ENCODE measurements around the gene CAPN7. TPM values are rescaled to one million over a fixed set of nuclear protein-coding genes. Genes with fewer than 3 reads are reported as not detected.

The CAPN7 gene
- total RNA-seq, 2 experiments from 2014 or later, result 28.3 to 29.5 TPM

- Mint-ChIP-seq H3K27me3 (ENCODE audit: low read depth) (peaks cover 2% of the 10 kb centered on the region), H3K4me3 (no peak overlapping the region), H3K27ac (no peak overlapping the region), H3K4me1 (ENCODE audit: low read depth) (peaks cover 54% of the 10 kb centered on the region), H3K9me3 (ENCODE audit: insufficient read depth) (no peaks in the 10 kb centered on the region), H3K36me3 (ENCODE audit: low read depth) (peaks cover 12% of the 10 kb centered on the region)
- CTCF ChIA-PET, result interaction anchor here (0.6 to 9.1 kb wide), 65 partner anchors 9 to 301 kb away, joined by 3 to 168 read pairs (median 6); partner anchors contain the start of genes CAPN7 and SH3BP5
- DNase-seq (peak; percentile 89), ATAC-seq (peak; percentile 67)
- POLR2A ChIA-PET, result interaction anchor here (0.9 kb wide), 1 partner anchor 111 kb away, joined by 3 read pairs; no protein-coding TSS in a partner anchor
These were observed 62.1 kb downstream of the CAPN7 start for GRCh38 chr3:15268033-15268631.

GRCh38 chr3:15269091-15269989 is 63.3 kb downstream of the CAPN7 start:
- DNase-seq (peak; percentile 84), ATAC-seq (peak; percentile 75)
- peak overlapping the region; percentile 35 for H3K4me3 Mint-ChIP-seq
- no peaks in the 10 kb centered on the region for H3K9me3 Mint-ChIP-seq (ENCODE audit: insufficient read depth)
- H3K27ac Mint-ChIP-seq, result peak overlapping the region; percentile 65
- peaks cover 12% of the 10 kb centered on the region for H3K36me3 Mint-ChIP-seq (ENCODE audit: low read depth)
- peaks cover 60% of the 10 kb centered on the region for H3K4me1 Mint-ChIP-seq (ENCODE audit: low read depth)
- peaks cover 2% of the 10 kb centered on the region for H3K27me3 Mint-ChIP-seq (ENCODE audit: low read depth)
- POLR2A ChIA-PET, result no interaction called here
- CTCF ChIA-PET, result interaction anchor here (0.9 to 9.1 kb wide), 22 partner anchors 10 to 289 kb away, joined by 3 to 168 read pairs (median 18); partner anchors contain the start of genes CAPN7 and SH3BP5

- Mint-ChIP-seq H3K27me3 (ENCODE audit: low read depth) (peaks cover 4% of the 10 kb centered on the region), H3K4me1 (ENCODE audit: low read depth) (peaks cover 58% of the 10 kb centered on the region), H3K36me3 (ENCODE audit: low read depth) (peaks cover 14% of the 10 kb centered on the region), H3K4me3 (no peak overlapping the region), H3K9me3 (ENCODE audit: insufficient read depth) (no peaks in the 10 kb centered on the region), H3K27ac (no peak overlapping the region)
- ChIA-PET CTCF (interaction anchor here (1.3 to 9.1 kb wide), 9 partner anchors 17 to 133 kb away, joined by 3 to 168 read pairs (median 5); partner anchors contain the start of gene SH3BP5), POLR2A (interaction anchor here (0.6 kb wide), 1 partner anchor 323 kb away, joined by 4 read pairs; no protein-coding TSS in a partner anchor)
- ATAC-seq, result no peak
- DNase-seq, result no peak
These were observed 65.0 kb downstream of the CAPN7 start for GRCh38 chr3:15271030-15271429.

- ChIA-PET CTCF (interaction anchor here (0.9 to 9.1 kb wide), 8 partner anchors 16 to 284 kb away, joined by 3 to 168 read pairs (median 5); partner anchors contain the start of gene SH3BP5), POLR2A (interaction anchor here (1.3 kb wide), 1 partner anchor 61 kb away, joined by 4 read pairs; the partner anchor contains the start of gene SH3BP5)
- Mint-ChIP-seq H3K27ac (peak overlapping the region; percentile 80), H3K4me3 (peak overlapping the region; percentile 60), H3K36me3 (ENCODE audit: low read depth) (peaks cover 14% of the 10 kb centered on the region), H3K27me3 (ENCODE audit: low read depth) (peaks cover 7% of the 10 kb centered on the region), H3K9me3 (ENCODE audit: insufficient read depth) (no peaks in the 10 kb centered on the region), H3K4me1 (ENCODE audit: low read depth) (peaks cover 61% of the 10 kb centered on the region)
- DNase-seq, result peak; percentile 90
- peak; percentile 79 for ATAC-seq
These were observed 65.8 kb downstream of the CAPN7 start for GRCh38 chr3:15271785-15272381.

- ChIA-PET CTCF (interaction anchor here (0.8 to 8.4 kb wide), 5 partner anchors 19 to 284 kb away, joined by 3 to 168 read pairs (median 3); partner anchors contain the start of gene SH3BP5), POLR2A (interaction anchor here (1.3 kb wide), 1 partner anchor 60 kb away, joined by 4 read pairs; the partner anchor contains the start of gene SH3BP5)
- no peak overlapping the region for H3K4me3 Mint-ChIP-seq
- ATAC-seq, result no peak
- no peaks in the 10 kb centered on the region for H3K9me3 Mint-ChIP-seq (ENCODE audit: insufficient read depth)
- H3K27ac Mint-ChIP-seq, result peak overlapping the region; percentile 80
- peaks cover 61% of the 10 kb centered on the region for H3K4me1 Mint-ChIP-seq (ENCODE audit: low read depth)
- H3K27me3 Mint-ChIP-seq (ENCODE audit: low read depth), result peaks cover 7% of the 10 kb centered on the region
- peaks cover 14% of the 10 kb centered on the region for H3K36me3 Mint-ChIP-seq (ENCODE audit: low read depth)
- DNase-seq, result no peak
These were observed 66.6 kb downstream of the CAPN7 start for GRCh38 chr3:15272426-15273196.

- CTCF ChIA-PET, result interaction anchor here (0.8 to 0.9 kb wide), 2 partner anchors 12 to 47 kb away, joined by 3 read pairs; no protein-coding TSS in a partner anchor
- no peak for ATAC-seq
- Mint-ChIP-seq H3K27me3 (ENCODE audit: low read depth) (peaks cover 10% of the 10 kb centered on the region), H3K9me3 (ENCODE audit: insufficient read depth) (no peaks in the 10 kb centered on the region), H3K4me3 (no peak overlapping the region), H3K4me1 (ENCODE audit: low read depth) (peaks cover 57% of the 10 kb centered on the region), H3K27ac (no peak overlapping the region), H3K36me3 (ENCODE audit: low read depth) (peaks cover 14% of the 10 kb centered on the region)
- POLR2A ChIA-PET, result no interaction called here
- no peak for DNase-seq
These were observed 67.2 kb downstream of the CAPN7 start for GRCh38 chr3:15273227-15273626.

GRCh38 chr3:15276028-15276724 is 70.1 kb downstream of the CAPN7 start:
- DNase-seq (no peak), ATAC-seq (no peak)
- CTCF ChIA-PET, result interaction anchor here (0.9 to 8.9 kb wide), 5 partner anchors 7 to 129 kb away, joined by 3 to 61 read pairs (median 5); partner anchors contain the start of gene SH3BP5
- H3K4me1 Mint-ChIP-seq (ENCODE audit: low read depth), result peaks cover 44% of the 10 kb centered on the region
- peaks cover 20% of the 10 kb centered on the region for H3K27me3 Mint-ChIP-seq (ENCODE audit: low read depth)
- H3K36me3 Mint-ChIP-seq (ENCODE audit: low read depth), result peaks cover 5% of the 10 kb centered on the region
- H3K9me3 Mint-ChIP-seq (ENCODE audit: insufficient read depth), result no peaks in the 10 kb centered on the region
- H3K4me3 Mint-ChIP-seq, result no peak overlapping the region
- POLR2A ChIA-PET, result no interaction called here
- H3K27ac Mint-ChIP-seq, result no peak overlapping the region

GRCh38 chr3:15277861-15278500 is 71.9 kb downstream of the CAPN7 start:
- ATAC-seq (no peak), DNase-seq (no peak)
- POLR2A ChIA-PET, result no interaction called here
- CTCF ChIA-PET, result interaction anchor here (0.9 to 8.9 kb wide), 4 partner anchors 9 to 127 kb away, joined by 3 to 61 read pairs (median 8); no protein-coding TSS in a partner anchor
- Mint-ChIP-seq H3K27ac (no peak overlapping the region), H3K36me3 (ENCODE audit: low read depth) (peaks cover 2% of the 10 kb centered on the region), H3K9me3 (ENCODE audit: insufficient read depth) (no peaks in the 10 kb centered on the region), H3K27me3 (ENCODE audit: low read depth) (peaks cover 20% of the 10 kb centered on the region), H3K4me1 (ENCODE audit: low read depth) (peaks cover 29% of the 10 kb centered on the region), H3K4me3 (no peak overlapping the region)

- H3K9me3 Mint-ChIP-seq (ENCODE audit: insufficient read depth), result no peaks in the 10 kb centered on the region
- CTCF ChIA-PET, result interaction anchor here (1.3 to 8.9 kb wide), 3 partner anchors 8 to 126 kb away, joined by 3 to 61 read pairs (median 10); no protein-coding TSS in a partner anchor
These were observed 73.2 kb downstream of the CAPN7 start for GRCh38 chr3:15279205-15279604.

More at GRCh38 chr3:15279205-15279604, 73.2 kb downstream of the CAPN7 start:
- ATAC-seq (no peak), DNase-seq (no peak)
- H3K36me3 Mint-ChIP-seq (ENCODE audit: low read depth), result peaks cover 2% of the 10 kb centered on the region
- H3K4me3 Mint-ChIP-seq, result no peak overlapping the region
- POLR2A ChIA-PET, result no interaction called here
- H3K27ac Mint-ChIP-seq, result no peak overlapping the region
- peaks cover 23% of the 10 kb centered on the region for H3K27me3 Mint-ChIP-seq (ENCODE audit: low read depth)
- H3K4me1 Mint-ChIP-seq (ENCODE audit: low read depth), result peaks cover 25% of the 10 kb centered on the region

All from activated CD8-positive, alpha-beta T cell treated with anti-CD3 and anti-CD28 coated beads, Interleukin-2, amount 10 ng/mL, durations not matched to agents 7 days and 5 days (primary cell).